ENCODE data around the gene TACSTD2. TPM values are rescaled to one million over a fixed set of nuclear protein-coding genes. Genes with fewer than 3 reads are reported as not detected.
"Not testable (repeated sequence)": the region's sequence is repeated elsewhere in the genome, so short reads cannot be mapped to it uniquely, and the experiment has no call there.

TACSTD2 gene
- total RNA-seq, 1 experiment from 2014 or later: not detected

DNA sequence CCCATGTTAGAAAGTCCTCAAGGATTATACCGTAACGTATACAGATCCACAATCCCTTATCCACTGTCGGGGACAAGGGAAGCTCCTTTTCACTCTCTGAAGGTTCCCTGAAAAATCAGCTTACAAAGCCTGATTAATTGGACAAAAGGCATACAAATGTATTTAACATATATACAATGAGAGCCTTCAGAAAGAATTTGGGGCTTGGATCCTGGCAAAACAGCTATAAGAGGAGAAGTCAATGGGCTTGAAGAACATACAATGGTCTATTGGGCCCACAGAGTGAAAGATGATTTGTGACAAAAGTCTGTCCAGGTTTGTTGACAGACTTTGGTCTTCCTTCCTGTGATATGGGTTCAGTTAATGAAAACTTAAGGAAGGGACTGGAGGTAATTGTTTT is 10.7 kb downstream of the TACSTD2 start:
- Histone ChIP-seq H3K4me3 (ENCODE audit: low read depth, low read length, poor library complexity, severe bottlenecking) (no peak overlapping the region), H3K4me1 (ENCODE audit: insufficient read depth, low read length, poor library complexity, severe bottlenecking) (no peaks in the 10 kb centered on the region), H3K9me3 (ENCODE audit: low read depth, low read length, poor library complexity, severe bottlenecking) (no peaks in the 10 kb centered on the region), H3K36me3 (ENCODE audit: insufficient read depth, low read length, poor library complexity, severe bottlenecking) (no peaks in the 10 kb centered on the region), H3K27ac (ENCODE audit: low read depth, low read length, poor library complexity, severe bottlenecking) (no peak overlapping the region), H3K27me3 (replicated peaks; ENCODE audit: insufficient read depth, low read depth, low read length, poor library complexity) (peaks cover under 1% of the 10 kb centered on the region)
- no peak for DNase-seq (ENCODE audit: low spot score)
- TF ChIP-seq CTCF (conservative IDR thresholded peaks at IDR 0.05; ENCODE audit: low read depth, low read length): no peak
- no peak for TF ChIP-seq EZH2 (IDR thresholded peaks at IDR 0.05; ENCODE audit: borderline replicate concordance, low read depth, low read length, poor library complexity, severe bottlenecking)
- CTCF ChIA-PET: no interaction called here
- POLR2A ChIA-PET (ENCODE audit: low non-redundant PET): no interaction called here
- intact Hi-C loops (cut with micrococcal nuclease; ENCODE audit: unreplicated experiment): no loop called here
- no TSS peak for BruUV-seq (replicated peaks)

GRCh38 chr1:58563715-58564114 is 13.3 kb downstream of the TACSTD2 start:
- POLR2A ChIA-PET (ENCODE audit: low non-redundant PET); H3K4me1 ChIP-seq (ENCODE audit: insufficient read depth, low read length, poor library complexity, severe bottlenecking); H3K27ac ChIP-seq (ENCODE audit: low read depth, low read length, poor library complexity, severe bottlenecking); H3K4me3 ChIP-seq (ENCODE audit: low read depth, low read length, poor library complexity, severe bottlenecking); BruUV-seq (replicated peaks); DNase-seq (ENCODE audit: low spot score); intact Hi-C loops (cut with micrococcal nuclease; ENCODE audit: unreplicated experiment); H3K9me3 ChIP-seq (ENCODE audit: low read depth, low read length, poor library complexity, severe bottlenecking); H3K36me3 ChIP-seq (ENCODE audit: insufficient read depth, low read length, poor library complexity, severe bottlenecking); H3K27me3 ChIP-seq (replicated peaks; ENCODE audit: insufficient read depth, low read depth, low read length, poor library complexity): not testable (repeated sequence)
- CTCF ChIA-PET: interaction anchor here (0.6 kb wide), 1 partner anchor 29 kb away, joined by 7 read pairs; no protein-coding TSS in a partner anchor

DNA sequence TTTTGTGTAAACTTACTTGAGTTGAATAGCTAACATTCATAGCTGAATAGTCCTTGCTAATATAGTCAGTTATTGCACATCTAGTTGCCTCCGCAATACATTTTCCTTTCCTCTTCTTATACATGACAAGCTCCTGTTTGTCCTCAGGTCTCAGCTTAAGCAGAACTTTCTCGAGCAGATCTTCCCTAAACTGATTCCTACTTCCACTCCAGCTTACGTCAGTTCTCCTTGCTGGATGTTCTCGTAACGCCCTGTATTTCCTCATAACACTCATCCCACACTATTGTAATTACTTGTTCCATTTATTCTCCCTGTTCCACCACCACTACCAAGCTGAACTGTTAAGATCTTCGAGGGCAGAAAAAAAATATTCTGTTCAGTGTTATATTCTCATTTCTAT is 15.4 kb downstream of the TACSTD2 start:
- DNase-seq (ENCODE audit: low spot score): no peak
- Histone ChIP-seq H3K27me3 (replicated peaks; ENCODE audit: insufficient read depth, low read depth, low read length, poor library complexity) (no peaks in the 10 kb centered on the region), H3K36me3 (ENCODE audit: insufficient read depth, low read length, poor library complexity, severe bottlenecking) (no peaks in the 10 kb centered on the region), H3K9me3 (ENCODE audit: low read depth, low read length, poor library complexity, severe bottlenecking) (no peaks in the 10 kb centered on the region), H3K4me1 (ENCODE audit: insufficient read depth, low read length, poor library complexity, severe bottlenecking) (no peaks in the 10 kb centered on the region), H3K4me3 (ENCODE audit: low read depth, low read length, poor library complexity, severe bottlenecking) (no peak overlapping the region), H3K27ac (ENCODE audit: low read depth, low read length, poor library complexity, severe bottlenecking) (no peak overlapping the region)
- CTCF ChIA-PET: no interaction called here
- intact Hi-C loops (cut with micrococcal nuclease; ENCODE audit: unreplicated experiment): no loop called here
- BruUV-seq (replicated peaks): no TSS peak
- POLR2A ChIA-PET (ENCODE audit: low non-redundant PET): no interaction called here
- TF ChIP-seq EZH2 (IDR thresholded peaks at IDR 0.05; ENCODE audit: borderline replicate concordance, low read depth, low read length, poor library complexity, severe bottlenecking): no peak
- TF ChIP-seq CTCF (conservative IDR thresholded peaks at IDR 0.05; ENCODE audit: low read depth, low read length): no peak

GRCh38 chr1:58555393-58555792 is 21.7 kb downstream of the TACSTD2 start:
- Histone ChIP-seq H3K27me3 (replicated peaks; ENCODE audit: insufficient read depth, low read depth, low read length, poor library complexity) (no peaks in the 10 kb centered on the region), H3K36me3 (ENCODE audit: insufficient read depth, low read length, poor library complexity, severe bottlenecking) (no peaks in the 10 kb centered on the region), H3K27ac (ENCODE audit: low read depth, low read length, poor library complexity, severe bottlenecking) (no peak overlapping the region), H3K4me3 (ENCODE audit: low read depth, low read length, poor library complexity, severe bottlenecking) (no peak overlapping the region), H3K9me3 (ENCODE audit: low read depth, low read length, poor library complexity, severe bottlenecking) (no peaks in the 10 kb centered on the region), H3K4me1 (ENCODE audit: insufficient read depth, low read length, poor library complexity, severe bottlenecking) (no peaks in the 10 kb centered on the region)
- DNase-seq (ENCODE audit: low spot score): no peak
- ChIA-PET CTCF (no interaction called here), POLR2A (ENCODE audit: low non-redundant PET) (no interaction called here)
- TF ChIP-seq EZH2 (IDR thresholded peaks at IDR 0.05; ENCODE audit: borderline replicate concordance, low read depth, low read length, poor library complexity, severe bottlenecking): no peak
- no peak for TF ChIP-seq CTCF (conservative IDR thresholded peaks at IDR 0.05; ENCODE audit: low read depth, low read length)
- no TSS peak for BruUV-seq (replicated peaks)
- intact Hi-C loops (cut with micrococcal nuclease; ENCODE audit: unreplicated experiment): no loop called here
